GM18526 (cell line): ENCODE measurements around the gene NOL11.

Experiments used
- POLR2A ChIP-seq: IDR thresholded peaks from 3 replicates; pipeline ENCODE4 v1.6.1; 2011; ENCODE audit not compliant: insufficient read length; ENCODE audit errors: extremely low read depth

NOL11 gene

GRCh38 chr17:67717624-67718324 lies at the start of gene NOL11:
Gene NOL11 (plus strand): TSS chr17:67717936. CDS start chr17:67717948, 12 bp downstream.
- peak; percentile 91 for TF ChIP-seq POLR2A

- TF ChIP-seq POLR2A: no peak
Observed at GRCh38 chr17:67671493-67671892, 46.2 kb upstream of the NOL11 start.

- TF ChIP-seq POLR2A: no peak
Observed at GRCh38 chr17:67672592-67673335, 45.0 kb upstream of the NOL11 start.

GRCh38 chr17:67675481-67675880 lies 42.3 kb upstream of the NOL11 start:
- no peak for TF ChIP-seq POLR2A

- no peak for TF ChIP-seq POLR2A
Observed at GRCh38 chr17:67676305-67676704, 41.4 kb upstream of the NOL11 start.

- no peak for TF ChIP-seq POLR2A
Observed at GRCh38 chr17:67678414-67678813, 39.3 kb upstream of the NOL11 start.

- TF ChIP-seq POLR2A: no peak
Observed at GRCh38 chr17:67679225-67679624, 38.5 kb upstream of the NOL11 start.

GRCh38 chr17:67679721-67680120 lies 38.0 kb upstream of the NOL11 start:
- no peak for TF ChIP-seq POLR2A

GRCh38 chr17:67680445-67681224 lies 37.1 kb upstream of the NOL11 start:
- no peak for TF ChIP-seq POLR2A

- TF ChIP-seq POLR2A: no peak
Observed at GRCh38 chr17:67682196-67682595, 35.5 kb upstream of the NOL11 start.

GRCh38 chr17:67685351-67685750 lies 32.4 kb upstream of the NOL11 start:
- TF ChIP-seq POLR2A: no peak

- no peak for TF ChIP-seq POLR2A
Observed at GRCh38 chr17:67686241-67686640, 31.5 kb upstream of the NOL11 start.

GRCh38 chr17:67687511-67687910 lies 30.2 kb upstream of the NOL11 start:
- TF ChIP-seq POLR2A: no peak

- TF ChIP-seq POLR2A: no peak
Observed at GRCh38 chr17:67689534-67690177, 28.1 kb upstream of the NOL11 start.

- TF ChIP-seq POLR2A: no peak
Observed at GRCh38 chr17:67693811-67694210, 23.9 kb upstream of the NOL11 start.
